CD4-positive, alpha-beta memory T cell (primary cell): ENCODE measurements around the gene FAM83B. TPM values are rescaled to one million over a fixed set of nuclear protein-coding genes. Genes with fewer than 3 reads are reported as not detected.
"Not testable (repeated sequence)": the region's sequence is repeated elsewhere in the genome, so short reads cannot be mapped to it uniquely, and the experiment has no call there.

Experiments used
- CTCF ChIA-PET: fragments of 350-600 bp; sonication (Branson Sonifier 250); formaldehyde crosslinking; loops from one replicate; lab custom pipeline; 2021; ENCODE audit warnings: inconsistent platforms; ENCODE audit not compliant: partially characterized antibody; lab: Charles Lee
- POLR2A ChIA-PET: fragments of 350-600 bp; sonication (Branson Sonifier 250); formaldehyde crosslinking; loops from one replicate; lab custom pipeline; 2021; ENCODE audit not compliant: partially characterized antibody; lab: Charles Lee
- DNase-seq, 5 donors: peaks; one replicate each; pipeline versions ENCODE4 v3.0.0 to v3.0.0-alpha.2; 2020 to 2022; ENCODE audit warnings: mixed read lengths in 1 of 5
- H3K27ac ChIP-seq: one replicate; pipeline ENCODE4 v1.7.0; 2013; ENCODE audit warnings: low read depth, low read length
- H3K27me3 ChIP-seq: 2 replicates; pipeline ENCODE4 v1.7.0; 2013; ENCODE audit warnings: mild to moderate bottlenecking, low read length, moderate library complexity; ENCODE audit not compliant: insufficient read depth
- H3K36me3 ChIP-seq: 2 replicates; pipeline ENCODE4 v1.7.0; 2013; ENCODE audit warnings: mild to moderate bottlenecking, low read length, moderate library complexity; ENCODE audit not compliant: insufficient read depth
- H3K4me1 ChIP-seq: 2 replicates; pipeline ENCODE4 v1.7.0; 2013; ENCODE audit warnings: mild to moderate bottlenecking, low read length, moderate library complexity; ENCODE audit not compliant: insufficient read depth
- H3K4me3 ChIP-seq, 2 donors: one replicate each; pipeline ENCODE4 v1.7.0; 2013; ENCODE audit warnings: low read length in 2 of 2, mild to moderate bottlenecking in 1 of 2
- H3K9me3 ChIP-seq, 2 donors: one replicate each; pipeline ENCODE4 v1.7.0; 2013; ENCODE audit warnings: low read length in 2 of 2, control low read depth in 1 of 2; ENCODE audit not compliant: control insufficient read depth in 1 of 2
- H3K27ac Mint-ChIP-seq, 7 donors: one replicate each; pipeline ENCODE4 v1.8.0; 2020 to 2021; ENCODE audit warnings: mixed read lengths in 7 of 7, mild to moderate bottlenecking in 6 of 7, inconsistent platforms in 3 of 7, moderate library complexity in 3 of 7
- H3K27me3 Mint-ChIP-seq, 2 donors: one replicate each; pipeline ENCODE4 v1.8.0; 2020 to 2021; ENCODE audit warnings: mixed read lengths in 2 of 2
- H3K36me3 Mint-ChIP-seq, 2 donors: one replicate each; pipeline ENCODE4 v1.8.0; 2020 to 2021; ENCODE audit warnings: mixed read lengths in 2 of 2, inconsistent platforms in 1 of 2, mild to moderate bottlenecking in 1 of 2
- H3K4me1 Mint-ChIP-seq, 4 donors: one replicate each; pipeline ENCODE4 v1.8.0; 2020 to 2021; ENCODE audit warnings: mixed read lengths in 4 of 4, mild to moderate bottlenecking in 1 of 4
- H3K4me3 Mint-ChIP-seq, 8 donors: one replicate each; pipeline ENCODE4 v1.8.0; 2020 to 2021; ENCODE audit warnings: mixed read lengths in 8 of 8, mild to moderate bottlenecking in 7 of 8, moderate library complexity in 6 of 8, inconsistent platforms in 3 of 8
- H3K9me3 Mint-ChIP-seq, 8 donors: one replicate each; pipeline ENCODE4 v1.8.0; 2020 to 2021; ENCODE audit warnings: mixed read lengths in 8 of 8, mild to moderate bottlenecking in 5 of 8, inconsistent platforms in 3 of 8, moderate library complexity in 1 of 8
- intact Hi-C: fragments of 100-400 bp; cut with micrococcal nuclease; formaldehyde crosslinking; loops from one replicate; pipeline ENCODE4 v1.15.1; 2023
- polyA plus RNA-seq, 2 donors: library from polyadenylated mRNA; unstranded; fragments of 300-500 nt; fragmentation: Illumina TruSeq; gene quantifications; one replicate each; pipeline ENCODE4 v1.2.3, GENCODE V29; 2021
- total RNA-seq, 2 experiments: library from RNA; stranded (reverse); gene quantifications; one replicate each; pipeline ENCODE4 v1.2.3, GENCODE V29; 2021

FAM83B gene
- total RNA-seq (not detected), polyA plus RNA-seq (not detected)

GRCh38 chr6:54846243-54846856 is at the start of gene FAM83B:
FAM83B (plus strand) TSS chr6:54846771; CDS start chr6:54870247, 23,476 bp downstream.
- DNase-seq = no peak
- Mint-ChIP-seq H3K27me3 (peaks cover 5 to 8% of the 10 kb centered on the region in 2 donors), H3K4me3 (no peak within 1 kb of the TSS), H3K36me3 (no peaks in the 10 kb centered on the region), H3K4me1 (no peaks in the 10 kb centered on the region), H3K27ac (no peak within 1 kb of the TSS), H3K9me3 (peaks cover 0 to 28% (median 14%) of the 10 kb centered on the region in 8 donors)
- ChIA-PET POLR2A (no interaction called here), CTCF (no interaction called here)
- Histone ChIP-seq H3K4me3 (no peak within 1 kb of the TSS), H3K36me3 (no peaks in the 10 kb centered on the region), H3K27me3 (no peaks in the 10 kb centered on the region), H3K27ac (no peak within 1 kb of the TSS), H3K4me1 (no peaks in the 10 kb centered on the region), H3K9me3 (no peaks in the 10 kb centered on the region)
- intact Hi-C loops = no loop called here

- H3K27ac ChIP-seq, H3K36me3 Mint-ChIP-seq, CTCF ChIA-PET, H3K4me3 Mint-ChIP-seq, H3K4me1 ChIP-seq, H3K4me1 Mint-ChIP-seq, H3K36me3 ChIP-seq, H3K27me3 Mint-ChIP-seq, H3K4me3 ChIP-seq, H3K9me3 ChIP-seq, POLR2A ChIA-PET, H3K27ac Mint-ChIP-seq, DNase-seq, intact Hi-C loops, H3K27me3 ChIP-seq: not testable (repeated sequence)
- peaks cover 0 to 18% (median 8%) of the 10 kb centered on the region in 8 donors for H3K9me3 Mint-ChIP-seq
These were observed 49.7 kb upstream of the FAM83B start for GRCh38 chr6:54796918-54797317.

- Mint-ChIP-seq H3K9me3 (peaks cover 0 to 23% (median 8%) of the 10 kb centered on the region in 8 donors), H3K27me3 (no peaks in the 10 kb centered on the region), H3K27ac (no peak overlapping the region), H3K4me3 (no peak overlapping the region), H3K4me1 (no peaks in the 10 kb centered on the region), H3K36me3 (no peaks in the 10 kb centered on the region)
- H3K4me1 ChIP-seq = no peaks in the 10 kb centered on the region
- DNase-seq = no peak
- intact Hi-C loops = no loop called here
- POLR2A ChIA-PET = no interaction called here
- no peak overlapping the region for H3K4me3 ChIP-seq
- no peaks in the 10 kb centered on the region for H3K9me3 ChIP-seq
- H3K27ac ChIP-seq = no peak overlapping the region
- CTCF ChIA-PET = no interaction called here
- H3K27me3 ChIP-seq = no peaks in the 10 kb centered on the region
- H3K36me3 ChIP-seq = no peaks in the 10 kb centered on the region
These were observed 46.4 kb upstream of the FAM83B start for GRCh38 chr6:54800050-54800600.

DNA sequence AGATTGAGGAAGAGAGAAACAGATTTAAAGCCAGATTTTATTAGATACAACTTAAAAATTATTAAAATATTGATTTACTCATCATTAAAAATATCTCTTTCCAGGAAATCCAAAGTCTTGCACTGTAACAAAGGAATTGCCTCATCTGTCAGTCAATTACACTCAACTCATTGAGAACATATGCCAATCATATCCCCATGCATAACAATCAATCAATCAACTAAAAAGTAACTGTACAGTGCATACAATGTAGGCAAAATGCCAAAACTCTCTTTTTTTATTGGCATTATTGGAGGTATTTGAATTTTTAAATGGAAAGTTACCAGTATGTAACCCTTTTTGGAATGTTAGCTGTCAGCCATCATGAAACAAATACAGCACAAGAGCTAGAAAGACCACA is 45.3 kb upstream of the FAM83B start:
- no peaks in the 10 kb centered on the region for H3K36me3 Mint-ChIP-seq
- H3K27me3 Mint-ChIP-seq = no peaks in the 10 kb centered on the region
- H3K9me3 ChIP-seq = no peaks in the 10 kb centered on the region
- H3K36me3 ChIP-seq = no peaks in the 10 kb centered on the region
- intact Hi-C loops = no loop called here
- ChIA-PET CTCF (no interaction called here), POLR2A (no interaction called here)
- no peak for DNase-seq
- H3K4me1 ChIP-seq = no peaks in the 10 kb centered on the region
- no peak overlapping the region for H3K27ac ChIP-seq
- H3K4me3 Mint-ChIP-seq = no peak overlapping the region
- no peak overlapping the region for H3K27ac Mint-ChIP-seq
- no peak overlapping the region for H3K4me3 ChIP-seq
- peaks cover 0 to 20% (median 5%) of the 10 kb centered on the region in 8 donors for H3K9me3 Mint-ChIP-seq
- no peaks in the 10 kb centered on the region for H3K27me3 ChIP-seq
- H3K4me1 Mint-ChIP-seq = no peaks in the 10 kb centered on the region

- H3K27me3 ChIP-seq = no peaks in the 10 kb centered on the region
- no peaks in the 10 kb centered on the region for H3K9me3 ChIP-seq
- no peak overlapping the region for H3K4me3 Mint-ChIP-seq
- intact Hi-C loops = no loop called here
- POLR2A ChIA-PET = no interaction called here
- no peak overlapping the region for H3K27ac Mint-ChIP-seq
- DNase-seq = no peak
- no peaks in the 10 kb centered on the region for H3K4me1 Mint-ChIP-seq
- no peaks in the 10 kb centered on the region for H3K36me3 Mint-ChIP-seq
- H3K9me3 Mint-ChIP-seq = peaks cover 0 to 16% (median 3%) of the 10 kb centered on the region in 8 donors
- H3K27me3 Mint-ChIP-seq = no peaks in the 10 kb centered on the region
- CTCF ChIA-PET = no interaction called here
- H3K4me3 ChIP-seq = no peak overlapping the region
- H3K4me1 ChIP-seq = no peaks in the 10 kb centered on the region
- no peaks in the 10 kb centered on the region for H3K36me3 ChIP-seq
- H3K27ac ChIP-seq = no peak overlapping the region
These were observed 44.9 kb upstream of the FAM83B start for GRCh38 chr6:54801669-54802068.

GRCh38 chr6:54802775-54803634 is 43.6 kb upstream of the FAM83B start:
- no peaks in the 10 kb centered on the region for H3K36me3 Mint-ChIP-seq
- intact Hi-C loops = no loop called here
- DNase-seq = no peak
- no peaks in the 10 kb centered on the region for H3K36me3 ChIP-seq
- H3K27me3 Mint-ChIP-seq = no peaks in the 10 kb centered on the region
- no peaks in the 10 kb centered on the region for H3K9me3 ChIP-seq
- no peaks in the 10 kb centered on the region for H3K4me1 ChIP-seq
- no peak overlapping the region for H3K27ac Mint-ChIP-seq
- peaks cover 0 to 9% (median 3%) of the 10 kb centered on the region in 8 donors for H3K9me3 Mint-ChIP-seq
- H3K4me3 Mint-ChIP-seq = no peak overlapping the region
- POLR2A ChIA-PET = no interaction called here
- CTCF ChIA-PET = no interaction called here
- H3K27me3 ChIP-seq = no peaks in the 10 kb centered on the region
- H3K27ac ChIP-seq = no peak overlapping the region
- H3K4me1 Mint-ChIP-seq = no peaks in the 10 kb centered on the region
- no peak overlapping the region for H3K4me3 ChIP-seq

- CTCF ChIA-PET = no interaction called here
- Mint-ChIP-seq H3K36me3 (no peaks in the 10 kb centered on the region), H3K27me3 (no peaks in the 10 kb centered on the region), H3K4me1 (no peaks in the 10 kb centered on the region), H3K9me3 (peaks cover 0 to 6% (median 4%) of the 10 kb centered on the region in 8 donors), H3K4me3 (no peak overlapping the region), H3K27ac (no peak overlapping the region)
- H3K27ac ChIP-seq = no peak overlapping the region
- intact Hi-C loops = no loop called here
- H3K36me3 ChIP-seq = no peaks in the 10 kb centered on the region
- no peak overlapping the region for H3K4me3 ChIP-seq
- H3K4me1 ChIP-seq = no peaks in the 10 kb centered on the region
- no peak for DNase-seq
- POLR2A ChIA-PET = no interaction called here
- H3K9me3 ChIP-seq = no peaks in the 10 kb centered on the region
- H3K27me3 ChIP-seq = no peaks in the 10 kb centered on the region
These were observed 41.5 kb upstream of the FAM83B start for GRCh38 chr6:54805077-54805476.
